ENCODE measurements around the gene SIPA1L3.

Gene SIPA1L3

DNA sequence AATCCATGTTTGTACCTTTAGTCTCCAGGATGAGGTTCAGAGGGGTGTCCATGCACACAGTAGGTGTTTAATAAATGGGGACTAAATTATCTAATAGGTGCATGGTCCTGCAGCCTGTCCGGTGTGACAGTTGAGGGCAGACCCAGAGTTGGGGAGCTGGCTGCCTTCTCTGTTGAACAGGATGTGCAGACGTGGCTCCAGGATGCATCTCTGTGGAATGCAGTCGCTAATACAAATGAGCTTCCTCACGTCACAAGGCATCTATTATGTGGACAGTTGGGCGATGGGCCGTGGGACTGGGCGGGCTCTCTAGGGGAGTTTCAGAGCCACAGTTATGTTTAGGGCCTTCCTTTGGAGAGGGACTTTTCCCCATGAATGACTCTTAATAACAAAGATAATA, 71.0 kb downstream of the SIPA1L3 start:
- DNase-seq: no peak

DNA sequence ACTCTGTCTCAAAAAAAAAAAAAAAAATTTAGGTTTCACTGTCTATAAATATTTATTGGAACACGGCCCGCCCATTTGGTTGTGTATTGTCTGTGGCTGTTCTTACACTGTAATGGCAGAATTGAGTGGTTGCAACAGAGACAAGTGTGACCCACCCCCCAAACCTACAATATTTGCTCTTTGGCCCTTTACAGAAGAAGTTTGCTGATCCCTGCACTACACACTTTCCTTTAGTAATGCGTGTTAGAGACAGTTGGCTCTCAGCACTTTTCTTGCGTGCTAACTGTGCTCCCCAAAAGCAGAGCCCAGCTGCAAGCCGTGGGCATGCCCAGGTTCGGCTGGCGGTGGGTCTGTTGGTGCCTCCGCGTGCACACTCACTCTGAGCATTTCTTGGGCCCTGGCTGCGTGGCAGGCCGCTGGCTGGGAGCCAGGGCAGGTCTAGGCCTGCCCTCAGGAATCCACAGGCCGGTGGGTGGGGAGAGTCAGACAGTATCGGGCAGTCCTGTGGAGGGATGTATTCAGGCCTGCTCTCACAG, 72.6 kb downstream of the SIPA1L3 start:
- DNase-seq: no peak

- DNase-seq: no peak
Observed at GRCh38 chr19:37980419-37981170, 73.6 kb downstream of the SIPA1L3 start.

DNA sequence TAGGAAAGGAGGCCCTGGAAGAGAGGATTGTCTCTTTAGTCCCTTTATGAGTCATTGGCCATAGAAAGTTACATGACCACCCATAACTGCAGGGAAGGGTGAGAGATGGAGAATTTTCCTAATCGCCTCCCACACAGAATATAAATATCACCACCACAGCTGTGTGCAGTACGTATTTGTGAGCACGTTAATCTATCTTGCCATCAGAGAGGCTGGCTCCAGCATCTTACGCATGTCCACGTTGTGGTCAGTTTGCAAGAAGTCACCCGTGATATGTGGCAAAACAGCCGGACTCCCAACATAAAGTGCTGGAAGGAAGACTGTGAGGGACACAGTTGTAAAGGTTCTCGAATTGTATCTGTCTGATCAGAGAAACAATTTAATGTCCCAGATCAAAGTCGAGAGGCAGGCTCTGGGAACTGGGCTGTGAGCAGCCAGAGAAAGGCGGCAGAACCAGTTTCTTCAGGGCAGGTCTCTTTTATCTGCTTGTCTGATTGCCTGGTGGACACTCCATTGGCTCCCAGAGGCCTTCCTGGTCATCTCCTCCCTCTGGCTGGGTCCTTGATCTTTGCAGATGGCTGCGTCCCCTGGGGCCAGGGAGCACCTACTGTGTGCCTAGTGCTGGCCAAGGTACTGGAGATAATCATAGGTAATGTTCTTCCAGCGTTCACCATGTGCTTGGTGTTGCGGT, 74.9 kb downstream of the SIPA1L3 start:
- DNase-seq: no peak

DNA sequence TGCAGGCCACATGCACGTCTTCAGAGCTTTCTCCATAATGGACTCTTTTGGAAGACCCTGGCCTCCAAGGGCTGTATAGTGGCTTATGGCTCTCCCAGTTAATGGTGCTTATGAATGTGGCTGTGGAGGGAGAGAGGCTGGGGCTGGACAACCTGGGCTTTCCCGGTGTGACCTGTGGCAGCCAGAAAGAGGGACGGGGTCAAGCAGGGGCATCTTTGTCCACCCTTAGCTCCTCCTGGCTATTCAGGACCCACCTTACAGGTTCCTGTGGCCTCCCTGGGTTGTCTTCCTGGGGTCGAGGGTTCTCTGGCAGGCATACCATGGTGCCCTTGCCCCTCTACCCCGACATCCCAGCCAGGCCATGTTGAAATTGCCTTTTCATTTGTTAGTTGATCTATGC, 75.6 kb downstream of the SIPA1L3 start:
- DNase-seq: no peak

- DNase-seq: no peak
Observed at GRCh38 chr19:37983153-37983552, 76.1 kb downstream of the SIPA1L3 start.

- no peak for DNase-seq
Observed at GRCh38 chr19:37983916-37984315, 76.9 kb downstream of the SIPA1L3 start.

GRCh38 chr19:37986048-37986750, 79.2 kb downstream of the SIPA1L3 start:
- DNase-seq: no peak

DNA sequence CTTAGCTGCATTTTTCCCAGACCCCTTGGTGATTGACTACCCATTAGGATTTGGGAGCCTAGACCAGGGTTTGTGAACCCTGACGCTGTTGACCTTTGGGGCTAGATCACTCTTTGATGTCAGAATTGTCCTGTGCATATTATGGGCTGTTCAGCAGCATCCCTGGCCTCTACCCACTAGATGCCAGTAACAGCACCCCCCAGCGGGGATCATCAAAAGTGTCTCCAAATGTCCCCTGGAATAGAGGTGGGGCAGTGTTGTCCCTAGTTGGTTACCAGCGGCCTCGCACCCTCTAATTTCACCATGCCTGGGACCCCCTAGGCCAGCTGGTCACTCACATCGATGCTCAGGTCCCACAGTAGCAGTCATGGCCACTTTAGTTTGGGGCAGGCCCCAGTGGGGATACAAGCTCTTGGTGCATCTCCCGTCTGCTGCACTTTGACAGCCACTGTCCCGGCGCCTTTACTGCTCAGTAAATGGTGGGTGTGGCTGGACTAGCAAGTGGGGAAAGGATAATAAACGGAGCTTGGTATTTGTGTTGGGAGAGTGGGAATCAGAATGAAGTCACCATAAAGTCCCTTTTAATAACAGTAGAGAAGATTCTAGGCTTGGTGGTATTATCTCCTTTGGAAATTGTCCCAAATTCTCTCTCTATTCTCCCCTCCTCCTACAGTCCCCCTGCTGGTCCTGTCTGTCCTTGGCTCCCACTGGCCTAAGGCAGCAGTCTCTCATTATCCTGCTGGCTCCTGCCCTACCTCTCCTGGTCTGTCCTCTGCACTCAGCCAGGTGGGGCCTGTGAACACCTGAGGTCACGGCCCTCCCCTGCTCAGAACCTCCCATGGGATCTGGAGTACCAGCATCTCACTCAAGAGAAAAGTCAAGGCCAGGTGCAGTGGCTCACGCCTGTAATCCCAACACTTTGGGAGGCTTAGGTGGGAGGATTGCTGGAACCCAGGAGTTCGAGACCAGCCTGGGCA, 80.6 kb downstream of the SIPA1L3 start:
- no peak for DNase-seq

GRCh38 chr19:37988758-37989635, 82.0 kb downstream of the SIPA1L3 start:
- no peak for DNase-seq

DNA sequence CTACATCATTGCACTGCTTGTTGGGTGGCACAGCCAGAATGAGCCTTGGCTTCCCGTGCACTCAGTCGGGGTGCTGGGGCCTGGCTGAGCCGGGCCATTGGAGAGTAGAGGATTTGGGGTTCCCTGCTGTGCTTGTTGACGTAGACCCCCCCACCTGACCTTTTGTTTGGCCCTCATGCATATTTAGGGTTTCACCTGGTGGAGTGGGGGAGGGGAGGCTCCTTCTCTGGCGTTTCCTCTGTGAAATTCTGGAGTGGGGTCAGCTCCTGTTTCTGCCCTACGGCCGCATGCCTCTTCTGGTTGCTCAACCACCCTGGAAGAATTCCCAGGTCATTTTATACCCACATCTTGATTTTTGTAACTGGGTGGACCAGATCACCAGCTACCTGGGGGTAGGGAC, 82.8 kb downstream of the SIPA1L3 start:
- DNase-seq: no peak

GRCh38 chr19:37990362-37990761, 83.4 kb downstream of the SIPA1L3 start:
- DNase-seq: no peak

- DNase-seq: no peak
Observed at GRCh38 chr19:37991176-37991835, 84.3 kb downstream of the SIPA1L3 start.

GRCh38 chr19:37991841-37992248, 84.8 kb downstream of the SIPA1L3 start:
- DNase-seq: no peak

DNA sequence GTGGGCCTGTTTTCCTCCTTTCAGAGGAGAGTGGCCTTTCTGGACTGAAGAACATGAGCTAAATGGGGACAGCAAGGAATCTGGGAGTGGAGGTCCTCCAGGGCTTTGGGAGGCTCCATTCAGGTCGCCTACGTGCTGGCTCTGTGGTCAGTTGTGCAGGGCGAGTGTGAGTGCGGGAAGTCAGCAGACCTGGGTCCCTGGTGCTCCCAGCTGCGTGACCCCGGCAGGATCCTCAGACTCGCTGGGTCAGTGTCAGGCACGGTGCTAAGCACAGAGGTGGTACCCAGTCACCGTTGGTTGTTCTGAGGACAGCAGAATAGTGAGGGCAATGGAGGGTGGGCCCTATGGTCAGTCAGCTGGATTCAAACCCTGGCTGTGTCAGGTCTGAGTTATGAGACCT, 85.8 kb downstream of the SIPA1L3 start:
- no peak for DNase-seq

DNA sequence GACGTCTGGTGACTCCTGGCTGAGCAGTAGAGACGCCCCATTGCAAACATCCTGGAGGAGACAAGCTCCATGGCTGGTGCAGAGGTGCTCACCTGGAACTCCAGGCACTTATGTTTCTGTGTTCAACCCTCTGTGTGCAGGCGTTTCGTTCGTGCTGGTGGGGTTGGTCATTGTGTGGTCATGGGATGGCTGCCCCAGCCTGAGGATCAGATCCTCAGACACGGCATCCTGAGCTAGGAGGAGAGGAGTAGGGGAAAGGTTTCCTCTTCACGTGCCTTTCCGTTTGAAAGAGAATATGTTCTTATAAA, 87.8 kb downstream of the SIPA1L3 start:
- no peak for DNase-seq

- no peak for DNase-seq
Observed at GRCh38 chr19:37995346-37995745, 88.3 kb downstream of the SIPA1L3 start.

GRCh38 chr19:37997911-37998344, 90.9 kb downstream of the SIPA1L3 start:
- DNase-seq: no peak

DNA sequence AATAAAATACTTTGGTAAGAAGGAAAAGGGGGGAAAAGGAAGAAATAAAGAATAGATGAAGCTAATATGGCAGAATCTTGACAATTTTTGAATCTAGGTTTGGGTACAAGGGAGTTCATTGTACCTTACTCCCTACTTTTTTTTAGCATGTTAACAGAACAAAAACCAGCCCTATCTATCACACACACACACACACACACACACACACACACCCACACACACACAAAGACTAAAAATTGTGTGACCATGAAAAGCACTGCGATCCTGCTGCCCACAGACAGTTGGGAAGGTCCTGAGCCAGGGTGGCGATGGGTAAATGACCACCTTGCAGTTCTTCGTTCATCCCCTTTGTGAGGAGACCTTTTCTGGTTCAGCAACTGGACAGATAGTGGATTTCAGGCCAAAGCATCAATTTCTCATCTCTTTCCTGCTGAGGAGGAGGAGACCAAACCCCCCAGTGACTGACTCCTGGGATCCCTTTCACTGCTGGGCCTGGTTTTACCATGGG, 91.8 kb downstream of the SIPA1L3 start:
- no peak for DNase-seq

DNA sequence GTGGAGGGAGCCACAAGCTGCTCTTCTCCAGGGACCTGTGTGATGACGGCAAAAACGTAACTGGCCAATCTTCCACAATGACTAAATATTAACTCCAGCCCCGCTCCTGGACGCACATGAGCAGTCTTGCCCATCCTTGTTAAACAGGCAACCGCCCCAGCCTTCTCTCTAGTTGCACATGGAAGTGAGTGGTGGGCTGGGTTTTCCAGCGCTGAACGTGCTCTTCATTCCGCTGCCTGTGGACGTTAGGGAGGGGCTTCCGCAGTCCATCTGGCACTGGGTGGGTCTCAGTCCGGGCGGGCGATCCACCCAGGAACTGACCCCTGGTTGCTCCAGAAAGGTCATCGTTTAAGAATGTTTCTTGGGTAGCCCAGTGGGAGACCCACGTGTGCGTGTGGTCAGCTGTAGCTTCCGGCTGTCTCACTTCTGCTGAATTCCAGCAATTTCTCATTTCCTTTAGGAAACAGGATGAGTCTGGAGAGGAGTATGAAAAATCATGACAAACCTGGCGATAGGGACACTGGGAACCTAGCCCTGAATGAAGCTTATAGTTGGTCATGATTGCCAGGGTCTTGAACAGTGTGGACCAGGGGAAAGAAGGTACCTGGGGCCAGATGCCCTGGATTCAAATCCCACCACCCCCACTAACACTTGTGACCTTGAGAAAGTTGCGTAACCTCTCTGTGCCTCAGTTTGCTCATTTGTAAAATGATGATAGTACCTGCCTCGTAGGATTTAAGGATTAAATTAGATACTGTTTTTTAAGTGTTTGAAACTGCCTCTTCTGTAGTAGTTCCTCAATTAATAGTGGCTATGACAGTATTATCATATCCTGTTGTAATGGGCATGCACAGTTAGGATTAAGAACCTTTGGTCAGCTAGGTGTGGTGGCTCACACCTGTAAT, 92.6 kb downstream of the SIPA1L3 start:
- no peak for DNase-seq
